ENCODE results near the gene POMC. TPM values are rescaled to one million over a fixed set of nuclear protein-coding genes. Genes with fewer than 3 reads are reported as not detected.

Gene POMC
- total and polyA plus RNA-seq, 2 of the 4 experiments (the other 2 are of a cell fraction), result 0.17 TPM; not detected in 1

DNA sequence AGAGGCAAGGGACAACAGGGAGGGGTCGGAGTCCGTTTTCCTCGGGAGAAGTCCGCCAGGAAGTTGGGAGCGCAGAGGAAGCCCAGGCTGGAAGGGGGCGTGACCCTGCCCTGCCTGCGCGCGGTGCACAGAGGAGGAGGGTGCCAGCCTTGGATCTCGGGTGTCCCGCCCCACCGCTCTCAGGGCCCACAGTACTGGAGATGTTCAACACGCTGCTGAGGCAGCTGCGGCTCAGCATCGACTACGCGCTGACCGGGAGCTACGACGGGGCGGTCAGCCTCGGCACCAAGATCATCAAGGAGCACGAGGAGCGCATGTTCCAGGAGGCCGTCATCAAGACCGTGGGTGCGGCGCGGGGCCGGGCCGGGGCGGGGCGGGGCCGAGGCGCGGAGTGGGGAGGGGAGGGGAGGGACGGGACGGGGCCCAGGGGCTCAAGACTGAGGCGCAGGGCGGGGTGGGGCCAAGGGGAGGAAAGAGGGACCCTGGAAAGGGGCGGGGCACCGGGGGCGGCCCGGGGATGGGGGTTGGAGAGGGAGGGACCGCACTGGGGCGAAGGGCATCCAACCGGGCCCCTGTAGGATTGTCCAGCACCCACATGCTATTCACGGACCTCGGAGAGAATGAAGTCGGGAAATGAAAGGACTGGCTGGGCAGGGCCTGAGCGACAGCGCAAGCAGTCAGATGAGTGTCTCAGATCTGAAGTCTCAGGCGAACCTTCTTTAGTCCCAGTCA is 36.6 kb downstream of the POMC start:
- in situ Hi-C loops (cut with MboI; ENCODE audit: low sequenced_read_pairs) (loop anchor here (5.0 to 25.0 kb wide), 3 partner anchors 149 to 719 kb away; no protein-coding TSS in a partner anchor), dilution Hi-C loops (cut with HindIII; ENCODE audit: low sequenced_read_pairs, unreplicated experiment) (no loop called here), intact Hi-C loops (cut with micrococcal nuclease) (no loop called here)
- Histone ChIP-seq H2AK5ac (ENCODE audit: low read depth, low read length) (no peak overlapping the region), H3K56ac (ENCODE audit: extremely low read depth, insufficient read depth, low read length) (no peak overlapping the region), H4K8ac (ENCODE audit: low read depth in 2 of 2, low read length in 2 of 2) (no peak overlapping the region), H4K5ac (ENCODE audit: low read depth, low read length) (no peak overlapping the region), H2BK15ac (ENCODE audit: low read depth, low read length) (no peak overlapping the region), H3K9me1 (ENCODE audit: insufficient read depth, low read length) (no peaks in the 10 kb centered on the region), H2BK5ac (ENCODE audit: low read depth, low read length, poor library complexity, severe bottlenecking) (no peak overlapping the region), H3K79me1 (ENCODE audit: low read depth in 1 of 2, low read length in 2 of 2) (no peaks in the 10 kb centered on the region), H3K4me2 (ENCODE audit: low read depth, low read length) (no peak overlapping the region), H4K91ac (ENCODE audit: insufficient read depth, low read depth, low read length) (no peak overlapping the region), H2BK120ac (ENCODE audit: low read depth, low read length) (no peak overlapping the region), H3K14ac (replicated peaks; ENCODE audit: low read depth, low read length) (no peak overlapping the region), H3K4me1 (ENCODE audit: control insufficient read depth, insufficient read depth, low read length) (peaks cover 1% of the 10 kb centered on the region; the same call in 1 of the 2 replicates), H3K23ac (ENCODE audit: low read depth, low read length) (no peak overlapping the region), H2AFZ (replicated peaks; ENCODE audit: low read length, poor library complexity) (peak overlapping the region; percentile 47), H3K9me3 (ENCODE audit: control insufficient read depth, insufficient read depth, low read length) (no peaks in the 10 kb centered on the region), H3K27ac (ENCODE audit: insufficient read depth, low read length) (no peak overlapping the region), H2BK20ac (ENCODE audit: low read depth, low read length) (no peak overlapping the region), H3K36me3 (ENCODE audit: control insufficient read depth, insufficient read depth, low read length) (no peaks in the 10 kb centered on the region), H3K9ac (ENCODE audit: low read depth, low read length) (no peak overlapping the region), H3K27me3 (ENCODE audit: control insufficient read depth, insufficient read depth, low read length) (peaks cover 6% of the 10 kb centered on the region), H4K20me1 (ENCODE audit: insufficient read depth, low read length) (no peaks in the 10 kb centered on the region), H2AK9ac (replicated peaks; ENCODE audit: low read depth, low read length, poor library complexity) (peak overlapping the region; percentile 31), H3K18ac (ENCODE audit: low read depth, low read length) (no peak overlapping the region), H3K4me3 (ENCODE audit: insufficient read depth, low read depth, low read length) (no peak overlapping the region), H3K4ac (ENCODE audit: low read depth, low read length) (no peak overlapping the region)
- BruUV-seq (replicated peaks), result no TSS peak
- no peak for TF ChIP-seq RCOR1 (IDR thresholded peaks at IDR 0.05; ENCODE audit: insufficient replicate concordance, low read length)
- TF ChIP-seq FOS (IDR thresholded peaks at IDR 0.05; ENCODE audit: low read depth, low read length), result no peak
- no peak for TF ChIP-seq SMC3 (IDR thresholded peaks at IDR 0.05; ENCODE audit: low read depth, low read length)
- TF ChIP-seq RAD21 (IDR thresholded peaks at IDR 0.05; ENCODE audit: low read length), result no peak
- TF ChIP-seq, protein P1, sequence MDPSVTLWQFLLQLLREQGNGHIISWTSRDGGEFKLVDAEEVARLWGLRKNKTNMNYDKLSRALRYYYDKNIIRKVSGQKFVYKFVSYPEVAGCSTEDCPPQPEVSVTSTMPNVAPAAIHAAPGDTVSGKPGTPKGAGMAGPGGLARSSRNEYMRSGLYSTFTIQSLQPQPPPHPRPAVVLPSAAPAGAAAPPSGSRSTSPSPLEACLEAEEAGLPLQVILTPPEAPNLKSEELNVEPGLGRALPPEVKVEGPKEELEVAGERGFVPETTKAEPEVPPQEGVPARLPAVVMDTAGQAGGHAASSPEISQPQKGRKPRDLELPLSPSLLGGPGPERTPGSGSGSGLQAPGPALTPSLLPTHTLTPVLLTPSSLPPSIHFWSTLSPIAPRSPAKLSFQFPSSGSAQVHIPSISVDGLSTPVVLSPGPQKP (IDR thresholded peaks at IDR 0.05; ENCODE audit: borderline replicate concordance, low read depth, low read length), result no peak
- TF ChIP-seq CEBPB (IDR thresholded peaks at IDR 0.05; ENCODE audit: low read depth, low read length), result no peak
- no peak for TF ChIP-seq MAFK (IDR thresholded peaks at IDR 0.05; ENCODE audit: low read depth, low read length)
- no peak for TF ChIP-seq CHD1 (IDR thresholded peaks at IDR 0.05; ENCODE audit: low read depth, low read length)
- no peak for TF ChIP-seq NFE2L2 (IDR thresholded peaks at IDR 0.05; ENCODE audit: low read depth, low read length)
- TF ChIP-seq MXI1 (IDR thresholded peaks at IDR 0.05; ENCODE audit: borderline replicate concordance, low read depth, low read length), result no peak
- TF ChIP-seq RFX5 (IDR thresholded peaks at IDR 0.05; ENCODE audit: low read depth, low read length), result no peak
- TF ChIP-seq, protein P2, sequence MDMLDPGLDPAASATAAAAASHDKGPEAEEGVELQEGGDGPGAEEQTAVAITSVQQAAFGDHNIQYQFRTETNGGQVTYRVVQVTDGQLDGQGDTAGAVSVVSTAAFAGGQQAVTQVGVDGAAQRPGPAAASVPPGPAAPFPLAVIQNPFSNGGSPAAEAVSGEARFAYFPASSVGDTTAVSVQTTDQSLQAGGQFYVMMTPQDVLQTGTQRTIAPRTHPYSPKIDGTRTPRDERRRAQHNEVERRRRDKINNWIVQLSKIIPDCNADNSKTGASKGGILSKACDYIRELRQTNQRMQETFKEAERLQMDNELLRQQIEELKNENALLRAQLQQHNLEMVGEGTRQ (IDR thresholded peaks at IDR 0.05; ENCODE audit: low read depth, low read length), result no peak
- TF ChIP-seq MAZ (IDR thresholded peaks at IDR 0.05; ENCODE audit: borderline replicate concordance, low read depth, low read length), result no peak
- TF ChIP-seq BHLHE40 (IDR thresholded peaks at IDR 0.05; ENCODE audit: low read depth, low read length), result no peak
- TF ChIP-seq POLR2A (IDR thresholded peaks at IDR 0.05; ENCODE audit: low read depth, low read length), result no peak
- TF ChIP-seq, protein P3, sequence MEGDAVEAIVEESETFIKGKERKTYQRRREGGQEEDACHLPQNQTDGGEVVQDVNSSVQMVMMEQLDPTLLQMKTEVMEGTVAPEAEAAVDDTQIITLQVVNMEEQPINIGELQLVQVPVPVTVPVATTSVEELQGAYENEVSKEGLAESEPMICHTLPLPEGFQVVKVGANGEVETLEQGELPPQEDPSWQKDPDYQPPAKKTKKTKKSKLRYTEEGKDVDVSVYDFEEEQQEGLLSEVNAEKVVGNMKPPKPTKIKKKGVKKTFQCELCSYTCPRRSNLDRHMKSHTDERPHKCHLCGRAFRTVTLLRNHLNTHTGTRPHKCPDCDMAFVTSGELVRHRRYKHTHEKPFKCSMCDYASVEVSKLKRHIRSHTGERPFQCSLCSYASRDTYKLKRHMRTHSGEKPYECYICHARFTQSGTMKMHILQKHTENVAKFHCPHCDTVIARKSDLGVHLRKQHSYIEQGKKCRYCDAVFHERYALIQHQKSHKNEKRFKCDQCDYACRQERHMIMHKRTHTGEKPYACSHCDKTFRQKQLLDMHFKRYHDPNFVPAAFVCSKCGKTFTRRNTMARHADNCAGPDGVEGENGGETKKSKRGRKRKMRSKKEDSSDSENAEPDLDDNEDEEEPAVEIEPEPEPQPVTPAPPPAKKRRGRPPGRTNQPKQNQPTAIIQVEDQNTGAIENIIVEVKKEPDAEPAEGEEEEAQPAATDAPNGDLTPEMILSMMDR (conservative IDR thresholded peaks at IDR 0.05; ENCODE audit: low read depth, low read length), result no peak
- POLR2A ChIA-PET (ENCODE audit: unreplicated experiment), result no interaction called here
- ATAC-seq (ENCODE audit: low read depth) (no peak), DNase-seq (no peak)
- CTCF ChIA-PET, result no interaction called here
- WGBS, 2 experiments (ENCODE audit: extremely low coverage in 2 of 2, insufficient read length in 1 of 2), result 47% methylated on average over 9 of the region's 53 CpGs; no CpG with 5 or more reads in 1 of the 2 experiments
